Right lung (tissue), 5 donors: ENCODE data around the gene C1orf167. TPM values are rescaled to one million over a fixed set of nuclear protein-coding genes. Genes with fewer than 3 reads are reported as not detected.

Experiments
- DNase-seq, 2 donors: peaks; one replicate each; pipeline ENCODE4 v3.0.0-alpha.2; 2013
- polyA plus RNA-seq, 5 donors: library from polyadenylated mRNA; unstranded; fragments of 120-200 nt; gene quantifications; one replicate each; pipeline versions ENCODE4 v1.2.1 to v1.2.3, GENCODE V29; 2013; ENCODE audit warnings: inconsistent platforms in 1 of 5, low replicate concordance in 1 of 5; ENCODE audit not compliant: insufficient read length in 5 of 5, insufficient read depth in 1 of 5

The C1orf167 gene
- polyA plus RNA-seq, 5 donors: 0.29 to 0.55 TPM; not detected in 3

DNA sequence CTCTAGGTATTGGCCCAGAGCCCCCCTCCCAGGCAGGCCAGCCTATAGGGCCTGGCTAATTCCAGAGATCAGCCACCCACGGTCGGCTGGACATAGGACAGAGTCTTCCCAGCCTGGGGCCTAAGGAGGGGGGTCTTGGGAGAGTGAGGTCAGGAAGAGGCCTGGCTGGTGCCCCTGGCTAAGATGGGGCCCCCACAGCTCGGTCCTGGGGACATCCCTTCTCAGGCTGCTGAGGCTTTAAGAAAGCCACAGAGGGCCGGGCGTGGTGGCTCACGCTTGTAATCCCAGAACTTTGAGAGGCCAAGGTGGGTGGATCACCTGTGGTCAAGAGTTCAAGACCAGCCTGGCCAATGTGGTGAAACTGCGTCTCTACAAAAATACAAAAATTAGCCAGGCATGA is 2.5 kb downstream of the C1orf167 start:
- no peak for DNase-seq

DNA sequence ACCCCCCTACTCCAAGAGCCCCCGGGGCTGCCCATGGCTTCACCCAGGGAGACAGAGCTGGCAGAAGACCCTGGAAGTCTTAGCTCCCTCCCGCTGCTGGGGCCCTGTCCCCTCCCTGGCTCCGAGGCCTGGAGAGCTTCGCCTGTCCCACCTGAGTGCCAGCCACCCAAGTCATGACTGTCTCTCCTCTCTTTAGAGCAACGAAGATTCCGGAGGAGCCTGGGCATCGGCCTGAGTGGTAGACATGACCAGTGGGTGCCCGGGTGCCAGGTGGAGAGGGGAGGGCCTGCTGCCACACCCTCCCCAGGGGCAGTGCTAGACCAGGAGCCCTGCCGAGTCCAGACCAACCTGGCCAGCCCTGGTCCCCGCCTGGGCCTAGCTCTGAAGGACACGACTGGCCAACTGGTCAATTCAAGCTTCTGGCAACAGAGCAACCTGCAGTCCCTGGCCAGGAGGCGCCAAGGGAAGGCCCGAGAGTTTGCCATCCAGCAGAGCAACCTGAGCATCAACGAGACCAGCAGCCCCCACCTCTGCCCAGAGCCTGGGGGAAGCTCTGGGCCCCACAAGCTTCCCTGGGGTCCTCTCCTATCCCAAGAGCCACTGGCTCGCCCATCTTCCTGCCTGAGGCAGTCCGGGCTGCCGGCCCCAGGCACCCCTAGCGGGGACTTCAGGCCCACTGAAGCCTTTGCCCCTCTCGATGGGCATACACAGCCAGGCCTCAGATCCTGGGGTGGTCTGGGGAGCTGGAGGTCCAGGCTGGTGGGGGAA is 3.9 kb downstream of the C1orf167 start:
- DNase-seq: no peak

DNA sequence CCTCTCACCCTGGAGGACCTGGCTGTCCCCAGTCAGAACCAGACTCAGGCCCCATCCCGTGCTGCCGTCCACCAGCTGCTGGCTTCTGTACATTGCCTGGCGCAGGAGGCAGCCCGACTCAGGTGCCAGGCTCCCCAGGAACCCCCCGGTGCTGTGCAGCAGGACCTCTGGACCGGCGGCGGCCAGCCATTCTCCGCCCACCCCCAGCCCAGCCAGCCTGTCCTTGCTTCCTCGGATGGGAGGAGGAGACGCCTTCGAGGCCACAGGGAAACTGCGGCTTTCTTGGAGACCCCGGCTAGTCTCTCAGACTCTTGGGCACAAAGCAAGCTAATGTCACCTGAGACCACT is 4.4 kb downstream of the C1orf167 start:
- no peak for DNase-seq

DNA sequence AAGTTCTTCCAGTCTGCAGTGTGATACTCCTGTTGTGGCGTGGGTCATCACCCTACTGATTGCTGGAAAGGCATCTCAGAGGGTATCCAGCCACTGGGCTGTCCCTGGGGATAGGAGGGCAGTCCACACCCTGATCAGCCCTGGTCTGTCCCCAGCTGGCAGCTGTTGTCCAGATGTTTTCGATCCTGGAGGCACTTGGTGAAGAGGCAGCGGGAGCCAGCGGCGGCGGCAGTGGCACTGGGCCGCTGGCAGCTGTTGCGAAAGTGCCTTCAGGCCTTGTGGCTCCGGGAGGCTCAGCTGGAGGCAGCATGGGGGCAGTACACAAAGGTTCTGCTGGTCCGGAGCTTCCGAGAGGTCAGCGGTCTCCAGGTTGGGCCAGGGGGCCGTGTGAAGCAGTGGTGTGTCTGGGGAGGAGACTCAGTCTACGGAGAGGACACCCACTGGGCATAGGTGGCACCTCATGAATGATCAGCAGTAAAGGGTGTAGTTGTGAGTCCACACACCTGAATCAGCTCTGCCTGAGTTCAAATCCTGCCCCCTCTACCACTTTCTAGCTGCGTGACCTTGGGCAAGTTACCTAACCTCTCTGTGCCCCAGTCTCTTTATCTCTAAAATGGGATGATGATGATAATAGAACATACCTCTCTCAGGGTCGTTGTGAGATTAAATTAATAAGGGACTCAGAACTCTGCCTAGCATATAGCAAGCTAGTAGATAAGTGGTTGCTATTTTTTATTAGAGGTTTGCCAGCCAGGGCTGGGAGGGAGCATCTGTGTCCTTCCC is 6.1 kb downstream of the C1orf167 start:
- DNase-seq: no peak

DNA sequence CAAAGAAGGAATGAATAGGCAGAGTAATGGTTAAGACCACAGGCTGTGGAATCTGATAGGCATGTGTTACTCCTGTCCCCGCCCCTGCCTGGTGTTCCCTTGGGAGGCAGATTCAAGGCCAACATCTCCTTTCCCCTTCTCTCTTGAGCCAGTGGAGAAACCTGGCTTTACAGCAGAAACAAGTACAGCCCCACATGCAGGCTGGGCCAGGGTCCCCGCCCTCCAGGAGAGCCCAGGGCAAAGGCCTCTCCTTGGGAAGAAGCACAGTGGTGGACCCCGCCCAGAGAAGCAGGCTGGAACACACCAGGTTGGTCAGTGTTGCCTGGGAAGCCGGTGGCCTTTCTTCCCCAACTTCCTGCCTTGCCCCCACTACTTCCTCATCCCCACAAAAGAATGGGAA is 6.8 kb downstream of the C1orf167 start:
- DNase-seq: no peak

DNA sequence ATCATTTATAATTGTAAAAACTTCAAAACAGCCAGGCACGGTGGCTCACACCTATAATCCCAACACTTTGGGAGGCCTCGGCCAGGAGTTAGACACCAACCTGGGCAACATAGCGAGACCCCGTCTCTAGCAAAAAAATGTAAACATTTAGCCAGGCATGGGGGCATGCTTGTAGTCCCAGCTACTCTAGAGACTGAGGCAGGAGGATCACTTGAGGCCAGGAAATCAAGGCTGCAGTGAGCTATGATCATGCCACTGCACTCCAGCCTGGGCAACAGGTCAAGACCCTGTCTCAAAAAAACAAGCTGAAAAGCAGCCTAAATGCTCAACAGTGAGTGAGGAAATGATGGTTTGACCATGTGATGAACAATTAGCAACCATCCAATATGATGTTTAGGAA is 7.3 kb downstream of the C1orf167 start:
- no peak for DNase-seq

DNA sequence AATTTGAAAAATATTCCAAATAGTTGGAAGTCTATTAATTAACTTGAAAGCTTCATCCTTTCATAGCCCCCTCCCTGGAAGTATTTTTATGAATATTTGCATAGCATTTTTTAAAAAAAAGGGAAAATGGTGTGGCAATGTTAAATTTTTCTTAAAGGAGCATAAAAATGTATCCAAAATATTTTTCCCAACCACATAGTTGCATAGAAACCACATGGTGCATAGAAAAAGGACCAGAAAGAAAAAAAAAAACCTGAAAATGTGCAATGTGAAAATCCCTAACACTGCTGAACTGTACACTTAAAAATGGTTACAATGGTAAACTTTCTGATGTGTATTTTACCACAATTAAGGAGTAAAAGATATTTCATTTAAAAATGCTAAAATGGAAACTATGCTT is 8.0 kb downstream of the C1orf167 start:
- DNase-seq: no peak

DNA sequence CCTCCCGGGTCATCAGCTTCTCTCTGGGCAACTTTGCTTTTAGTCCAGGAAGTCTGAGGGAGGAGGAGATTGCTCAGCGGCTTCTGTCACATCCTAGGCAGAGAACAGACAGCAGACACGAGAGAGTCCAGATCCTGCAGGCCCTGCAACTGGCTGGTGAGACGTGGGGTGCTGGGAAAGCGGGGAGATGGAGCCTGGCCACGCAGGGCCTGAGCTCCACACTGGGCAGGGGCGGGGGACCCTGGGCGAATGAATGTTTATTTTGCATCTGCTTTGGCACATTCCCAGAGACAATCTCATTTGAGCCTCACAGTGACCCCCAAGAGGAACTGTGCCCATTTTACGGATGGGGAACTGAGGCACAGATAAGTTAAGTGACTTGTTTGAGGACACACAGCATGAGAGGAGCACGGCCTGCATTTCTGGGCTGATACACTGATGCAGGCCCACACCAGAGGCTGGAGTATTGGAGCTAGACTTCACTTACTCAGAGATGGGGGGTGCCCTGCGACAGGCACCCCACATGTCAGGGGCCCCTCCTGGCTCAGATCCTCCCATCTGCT is 9.6 kb downstream of the C1orf167 start:
- DNase-seq: no peak

DNA sequence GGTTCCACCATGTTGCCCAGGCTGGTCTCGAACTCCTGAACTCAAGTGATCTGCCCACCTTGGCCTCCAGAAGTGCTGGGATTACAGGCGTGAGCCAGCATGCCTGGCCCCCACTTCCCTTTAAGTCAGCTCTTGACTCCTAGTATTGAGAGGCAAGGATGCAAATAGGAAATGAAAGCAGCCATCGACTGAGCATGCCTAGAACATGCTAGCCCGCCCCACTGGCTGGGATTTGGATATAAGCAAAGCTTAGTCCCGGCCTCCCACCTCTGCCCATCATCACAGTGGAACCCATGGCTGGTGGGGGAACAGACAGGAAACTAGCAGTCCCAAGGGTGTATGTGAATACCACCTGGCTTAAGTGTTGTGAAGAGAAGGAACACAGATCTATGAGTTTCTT is 10.5 kb downstream of the C1orf167 start:
- DNase-seq: no peak

DNA sequence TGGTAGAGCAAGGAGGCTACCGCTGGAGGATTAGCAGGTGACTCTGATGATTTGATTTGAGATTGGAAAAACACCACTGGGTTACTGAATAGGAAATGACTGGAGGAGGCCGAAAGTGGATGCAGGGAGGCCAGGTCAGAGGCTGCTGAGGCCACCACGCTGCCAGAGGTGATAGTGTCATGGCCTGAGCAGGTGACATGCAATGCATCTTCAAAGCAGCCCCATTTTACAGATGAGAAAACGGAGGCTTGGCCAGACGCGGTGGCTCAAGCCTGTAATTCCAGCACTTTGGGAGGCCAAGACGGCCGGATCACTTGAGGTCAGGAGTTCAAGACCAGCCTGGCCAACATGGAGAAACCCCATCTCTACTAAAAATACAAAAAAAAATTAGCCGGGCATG is 12.8 kb downstream of the C1orf167 start:
- no peak for DNase-seq

DNA sequence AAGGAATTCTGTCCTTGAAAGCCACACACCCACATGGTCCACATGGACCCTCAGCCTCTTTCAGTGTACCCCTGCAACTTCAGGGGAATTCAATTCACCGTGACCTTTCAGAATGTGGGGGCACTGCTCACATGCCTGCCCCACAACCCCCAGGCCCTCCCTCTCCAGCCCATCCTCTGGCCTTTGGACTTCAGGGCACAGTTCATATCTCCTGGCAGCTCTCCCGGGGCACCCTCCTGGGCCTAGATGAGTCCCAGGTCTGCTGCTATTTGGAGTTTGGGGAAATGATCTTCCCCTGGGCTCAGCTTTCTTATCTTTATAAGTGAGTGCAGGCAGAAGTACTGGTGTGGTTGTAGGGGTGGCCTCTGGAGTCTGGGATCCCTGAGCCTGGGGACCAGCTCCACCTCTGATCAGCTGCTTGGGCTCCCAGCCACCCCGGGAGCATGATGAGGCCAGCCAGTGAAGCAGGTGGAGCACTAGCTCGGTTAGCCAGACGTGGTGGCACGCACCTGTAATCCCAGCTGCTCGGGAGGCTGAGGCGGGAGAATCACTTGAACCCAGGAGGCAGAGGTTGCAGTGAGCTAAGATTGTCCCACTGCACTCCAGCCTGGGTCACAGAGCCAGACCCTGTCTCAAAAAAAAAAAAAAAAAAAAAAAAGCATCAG is 15.8 kb downstream of the C1orf167 start:
- no peak for DNase-seq

DNA sequence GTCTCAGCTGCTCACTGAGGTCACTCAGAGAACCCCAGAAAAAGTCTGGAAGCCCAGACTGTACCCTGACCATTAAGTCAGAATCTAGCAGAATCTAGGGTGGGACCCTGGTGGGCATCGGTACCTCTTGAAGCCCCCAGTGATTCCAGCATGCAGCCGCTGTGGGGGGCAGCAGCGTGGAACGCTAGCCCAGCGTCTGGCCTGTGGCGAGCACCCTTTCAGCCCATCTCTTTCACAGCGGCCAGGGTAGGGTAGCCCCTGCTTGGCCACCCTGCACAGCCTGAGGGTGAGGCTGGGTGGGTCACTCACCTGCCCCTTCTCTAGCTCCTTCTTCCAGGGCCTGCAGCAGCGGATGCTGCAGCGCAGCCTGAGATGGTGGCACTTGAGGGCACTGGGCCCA is 16.3 kb downstream of the C1orf167 start:
- no peak for DNase-seq

DNA sequence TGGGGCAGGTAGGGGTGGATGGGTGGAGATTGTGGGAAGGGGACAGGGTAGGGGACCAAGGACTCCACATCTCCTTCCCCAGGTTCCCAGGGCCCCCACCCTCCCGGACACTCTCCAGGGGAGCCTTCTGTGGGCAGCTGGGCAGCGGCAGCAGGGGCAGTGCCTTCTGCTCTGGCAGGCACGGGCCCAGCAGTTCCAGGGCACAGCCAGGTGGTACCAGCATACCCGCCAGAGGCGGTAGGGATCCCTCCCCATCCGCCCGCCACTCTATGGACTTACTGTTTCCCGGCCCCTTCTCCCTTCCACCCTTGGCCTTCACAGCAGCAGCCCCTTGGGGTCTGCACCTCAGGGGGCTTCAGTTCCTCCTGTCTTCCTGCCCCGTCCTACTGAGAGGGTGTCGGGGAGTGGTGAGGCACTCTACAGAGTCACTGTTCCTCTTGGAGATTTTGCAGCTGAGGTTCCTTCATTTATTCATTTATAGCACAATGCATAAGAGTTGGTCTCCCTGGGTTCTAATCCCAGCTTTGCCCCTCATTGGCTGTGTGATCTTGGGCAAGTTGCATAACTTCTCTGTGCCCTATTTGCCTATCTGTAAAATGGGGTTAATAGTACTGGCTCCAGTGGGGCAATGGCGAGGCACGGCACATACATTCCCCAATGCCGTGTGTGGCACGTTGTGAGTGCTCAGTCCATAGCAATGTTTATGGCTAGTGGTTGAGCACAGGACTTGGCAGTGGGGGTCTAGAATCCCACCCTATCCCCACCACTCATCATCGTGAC is 17.0 kb downstream of the C1orf167 start:
- no peak for DNase-seq

DNA sequence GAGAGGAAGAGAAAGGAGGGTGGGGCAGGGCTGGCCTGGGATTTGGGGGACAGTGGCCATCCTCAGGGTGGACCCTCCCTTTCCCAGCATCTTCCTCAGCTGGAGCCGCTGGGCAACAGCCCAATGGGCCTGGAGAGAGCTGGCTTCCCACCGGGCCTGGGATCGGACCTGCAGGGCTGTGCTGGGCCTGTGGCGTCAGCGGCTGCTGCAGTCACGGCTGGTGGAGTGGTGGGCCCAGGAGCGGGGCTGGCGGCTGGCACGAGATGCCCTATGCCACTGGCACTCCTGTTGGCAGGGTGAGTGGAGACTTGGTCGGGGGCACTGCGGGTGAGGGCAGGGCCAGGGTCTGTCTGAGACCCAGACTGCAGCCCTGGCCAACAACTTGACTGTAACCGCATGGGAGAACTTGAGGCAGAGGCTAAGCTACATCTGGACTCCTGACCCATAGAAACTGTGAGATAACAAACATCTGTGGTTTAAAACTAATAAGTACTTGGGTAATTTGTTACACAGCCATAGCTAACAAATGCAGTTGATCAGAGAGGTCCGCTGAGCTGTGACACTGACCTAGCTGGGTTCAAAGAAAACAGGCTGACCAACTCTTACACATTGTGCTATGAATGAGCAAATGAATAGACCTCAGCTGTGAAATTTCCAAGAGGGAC is 17.9 kb downstream of the C1orf167 start:
- DNase-seq: no peak

DNA sequence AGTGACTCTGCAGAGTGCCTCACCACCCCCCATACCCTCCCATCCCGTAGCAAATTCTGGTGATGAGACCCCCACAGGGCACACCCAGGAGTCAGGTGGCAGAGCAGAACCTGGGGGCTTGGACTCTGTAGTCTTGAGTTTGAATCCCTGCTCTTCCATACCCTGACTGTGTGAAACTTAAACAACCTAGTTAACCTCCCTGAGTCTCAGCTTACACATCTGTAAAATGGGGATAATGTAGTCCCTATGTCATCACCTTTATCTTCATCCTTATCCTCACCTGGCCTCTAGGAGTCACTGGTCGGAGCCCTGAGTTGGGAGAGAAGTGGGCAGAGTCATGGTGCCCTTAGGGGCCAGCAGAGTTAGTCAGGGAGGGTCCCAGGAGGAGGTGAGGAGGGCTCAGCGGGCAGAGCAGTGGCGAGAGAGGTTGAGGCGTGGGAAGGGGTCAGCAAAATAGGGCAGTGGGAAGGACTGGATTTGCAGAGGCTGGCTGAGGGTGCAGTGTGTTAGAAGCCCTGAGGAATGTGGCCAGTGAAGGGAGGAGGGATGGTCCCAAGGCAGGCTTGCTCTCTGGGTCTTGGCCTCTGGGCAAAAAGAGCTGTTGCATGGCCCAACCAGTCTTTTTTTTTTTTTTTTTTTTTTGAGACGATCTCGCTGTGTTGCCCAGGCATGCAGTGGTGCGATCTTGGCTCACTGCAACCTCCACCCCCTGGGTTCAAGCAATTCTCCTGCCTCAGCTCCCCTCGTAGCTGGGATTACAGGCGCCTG is 18.6 kb downstream of the C1orf167 start:
- DNase-seq: no peak

DNA sequence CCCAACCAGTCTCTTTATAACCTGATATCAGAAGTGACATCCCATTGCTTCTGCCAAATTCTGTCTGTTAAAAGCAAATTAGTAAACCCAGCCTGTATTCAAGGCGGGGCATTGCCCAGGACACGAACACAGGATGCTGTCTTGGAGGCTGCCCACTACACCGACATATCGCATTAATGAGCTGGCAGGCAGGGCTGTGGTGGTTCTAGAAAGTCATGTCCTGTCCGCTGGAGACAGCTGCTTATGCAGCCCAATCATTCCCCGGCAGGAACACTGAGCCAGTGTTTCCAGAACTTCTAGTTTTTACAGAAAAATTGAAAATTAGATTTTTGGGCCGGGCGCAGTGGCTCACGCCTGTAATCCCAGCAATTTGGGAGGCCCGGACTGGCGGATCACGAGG is 19.3 kb downstream of the C1orf167 start:
- DNase-seq: no peak

DNA sequence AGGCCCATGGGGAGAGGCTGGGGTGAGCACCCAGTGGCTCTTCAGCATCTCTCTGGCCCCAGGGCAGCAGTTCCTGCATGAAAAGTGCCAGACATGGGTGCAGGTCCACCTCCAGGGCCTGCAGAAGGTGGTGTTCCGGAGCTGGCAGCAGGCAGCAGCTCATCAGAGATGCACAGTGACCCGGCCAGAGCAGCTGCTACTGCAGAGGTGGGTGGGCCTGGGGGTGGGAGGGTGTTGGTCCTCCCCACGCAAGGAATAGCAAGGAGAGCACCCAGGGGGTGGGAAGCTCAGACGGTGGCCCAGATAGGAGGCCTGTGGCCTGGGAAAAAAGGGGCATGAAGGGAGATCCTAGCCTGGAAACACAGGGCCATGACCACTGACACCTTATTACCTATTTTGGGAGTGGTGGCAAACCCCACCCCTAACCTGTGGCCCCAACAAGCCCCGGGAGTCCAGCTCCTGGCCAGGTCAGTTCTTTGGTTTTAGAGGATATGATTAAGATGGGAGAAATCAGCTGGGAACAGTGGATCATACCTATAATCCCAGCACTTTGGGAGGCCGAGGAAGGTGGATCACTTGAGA is 20.2 kb downstream of the C1orf167 start:
- DNase-seq: no peak

DNA sequence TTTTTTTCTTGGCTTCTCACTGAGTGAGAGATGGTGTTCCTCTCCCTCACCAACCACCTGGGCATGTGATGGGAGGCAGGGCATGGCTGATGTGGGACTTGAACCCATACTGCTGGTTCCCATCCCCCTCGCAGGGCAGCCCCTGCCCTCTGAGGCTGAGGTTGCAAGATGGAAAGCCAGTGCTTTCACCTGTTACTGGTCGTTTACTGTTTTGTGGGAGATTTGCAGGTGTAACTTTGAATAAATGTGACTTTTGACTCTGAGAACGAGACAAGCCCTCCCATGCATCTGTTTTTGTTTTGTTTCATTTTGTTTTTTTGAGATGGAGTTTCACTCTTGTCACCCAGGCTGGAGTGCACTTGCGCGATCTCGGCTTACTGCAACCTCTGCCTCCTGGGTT is 21.6 kb downstream of the C1orf167 start:
- DNase-seq: no peak

DNA sequence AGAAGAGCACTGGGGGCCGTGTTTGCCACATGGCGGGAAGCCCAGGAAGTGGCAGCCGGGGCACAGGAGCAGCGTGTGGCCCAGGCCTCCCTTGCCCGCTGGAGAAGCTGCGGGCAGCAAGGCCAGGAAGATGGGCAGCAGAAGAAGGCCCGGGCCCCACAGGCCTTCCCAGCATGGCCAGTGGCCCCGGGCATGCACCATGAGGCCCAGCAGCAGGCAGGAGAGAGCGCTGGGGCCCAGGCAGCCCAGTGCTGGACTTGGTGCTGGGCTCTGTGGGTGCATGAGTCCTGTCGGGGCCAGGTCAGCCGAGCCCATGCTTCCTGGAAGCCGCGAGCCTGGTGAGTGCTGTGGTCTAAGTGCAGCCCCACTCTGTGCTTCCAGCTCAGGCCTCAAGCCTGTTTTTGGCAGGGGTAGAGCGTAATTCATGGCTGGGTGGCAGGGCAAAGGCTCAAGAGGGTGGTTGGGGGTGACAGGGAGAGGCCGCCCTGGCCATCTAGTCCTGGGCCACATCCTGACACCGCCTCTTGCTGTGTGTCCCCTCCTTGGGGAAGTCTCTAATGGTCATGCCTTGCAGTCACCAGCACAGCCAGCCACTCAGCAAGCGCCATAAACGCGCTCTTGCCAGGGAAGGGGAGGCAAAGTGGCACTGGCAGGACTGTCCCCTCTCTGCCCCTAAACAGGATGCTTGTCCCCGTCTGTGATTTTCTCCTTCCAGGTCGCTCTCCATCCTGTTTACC is 22.4 kb downstream of the C1orf167 start:
- no peak for DNase-seq
